GM19467 (cell line): ENCODE data around the gene TAGAP.

ENCODE experiments used
- ATAC-seq: cut with Tn5 transposase; IDR thresholded peaks from one replicate; pipeline ENCODE4 v1.9.1; 2021; ENCODE audit warnings: mild to moderate bottlenecking, moderate library complexity; ENCODE audit not compliant: unreplicated experiment

The TAGAP gene

DNA sequence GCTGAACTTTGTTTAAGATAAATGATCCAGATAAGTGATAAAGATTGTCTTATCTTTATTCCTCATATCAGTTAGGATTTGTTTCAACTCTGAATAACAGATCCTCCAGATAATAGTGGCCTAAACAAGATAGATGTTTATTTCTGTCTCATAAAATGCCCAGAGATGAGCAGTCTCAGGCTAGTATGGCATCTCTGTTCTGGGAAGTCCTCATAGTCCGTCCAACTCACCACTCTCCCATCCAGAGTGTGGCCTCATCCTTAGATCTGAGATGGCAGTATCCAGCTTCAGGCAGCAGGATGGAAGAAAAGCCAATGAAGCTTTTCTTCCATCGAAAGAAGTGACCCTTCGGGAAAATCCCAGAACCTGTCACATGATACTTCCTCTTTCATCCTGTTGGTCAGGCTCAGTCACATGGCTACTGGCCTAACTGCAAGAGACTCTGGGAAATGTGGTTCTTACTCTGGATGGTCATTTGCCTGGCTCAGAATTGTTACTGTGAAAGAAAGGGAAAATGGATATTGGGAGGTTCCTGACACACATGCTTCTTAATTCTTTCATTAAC is 29.4 kb upstream of the TAGAP start:
- ATAC-seq = no peak

DNA sequence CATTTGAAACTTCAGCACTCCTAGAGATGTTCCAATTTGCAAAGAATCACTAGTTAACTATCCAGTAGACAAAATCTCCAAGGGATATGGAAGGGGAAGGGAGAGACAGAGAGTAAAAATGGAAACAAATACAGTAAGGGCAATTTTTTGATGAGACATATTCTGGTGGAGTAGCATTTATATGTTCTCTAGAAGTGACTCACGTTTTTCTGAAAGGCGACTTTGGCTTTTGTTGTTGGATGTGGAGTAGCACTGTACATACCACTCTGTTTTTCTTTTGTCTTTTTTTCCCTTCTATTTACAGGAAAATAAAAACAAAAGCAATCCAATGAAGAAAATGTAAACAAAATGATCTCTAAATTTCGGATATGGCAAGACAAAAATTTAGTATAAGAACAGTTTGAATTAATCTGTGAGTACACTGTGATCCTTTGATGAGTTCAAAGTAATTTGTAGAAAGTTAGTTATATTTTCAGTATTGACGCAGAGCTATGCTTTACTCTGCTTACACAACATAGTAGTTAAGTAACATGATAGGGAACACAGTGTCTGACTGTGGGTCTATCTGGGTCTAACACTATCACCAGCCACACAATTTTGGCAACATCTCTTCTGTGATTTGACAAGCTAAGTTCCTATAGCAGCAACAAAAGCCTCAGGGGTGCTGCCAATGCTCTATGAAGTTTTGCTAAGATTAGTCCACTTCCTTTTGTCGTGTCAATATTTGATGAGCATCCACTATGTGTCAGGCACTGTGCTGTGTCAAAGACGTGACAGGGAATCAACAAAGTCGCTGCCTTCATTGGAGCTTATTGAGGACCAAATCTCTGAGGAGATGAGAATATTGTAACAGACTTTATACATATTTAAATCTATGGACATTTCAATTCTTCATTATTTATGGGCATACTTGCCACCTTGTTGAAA is 27.3 kb upstream of the TAGAP start:
- ATAC-seq = no peak

DNA sequence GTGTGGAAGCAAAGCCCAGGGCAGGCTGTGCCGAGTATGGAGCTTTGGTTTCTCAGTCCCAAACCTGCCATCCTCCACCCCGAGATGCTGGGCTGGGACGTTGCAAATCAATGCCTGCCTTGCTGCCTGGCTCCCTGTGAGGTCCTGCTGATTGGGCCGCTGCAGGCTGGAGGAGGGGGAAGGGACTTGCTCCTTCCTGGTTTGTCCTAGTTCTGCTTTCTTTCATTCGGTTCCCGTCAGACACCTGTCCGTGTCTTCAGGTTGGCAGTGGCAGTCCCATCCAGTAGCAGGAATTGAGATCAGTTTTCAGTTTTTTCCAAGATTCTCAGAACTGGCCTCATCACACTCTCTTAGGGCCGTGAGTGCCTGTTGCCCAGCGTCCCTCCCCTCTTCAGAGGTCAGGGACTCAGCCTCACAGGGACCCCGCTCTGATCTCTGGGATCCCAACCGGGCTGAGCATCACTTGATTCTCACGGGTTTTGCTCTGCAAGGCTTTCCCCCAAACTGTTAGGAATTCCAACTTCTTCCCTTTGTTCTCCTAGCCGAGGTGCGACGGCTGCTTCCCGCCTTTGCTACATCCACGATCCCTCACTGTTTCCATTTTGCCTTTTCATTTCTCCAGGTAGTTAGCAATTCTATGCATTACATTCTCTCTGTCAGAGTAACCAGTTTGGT is 24.2 kb upstream of the TAGAP start:
- no peak for ATAC-seq

DNA sequence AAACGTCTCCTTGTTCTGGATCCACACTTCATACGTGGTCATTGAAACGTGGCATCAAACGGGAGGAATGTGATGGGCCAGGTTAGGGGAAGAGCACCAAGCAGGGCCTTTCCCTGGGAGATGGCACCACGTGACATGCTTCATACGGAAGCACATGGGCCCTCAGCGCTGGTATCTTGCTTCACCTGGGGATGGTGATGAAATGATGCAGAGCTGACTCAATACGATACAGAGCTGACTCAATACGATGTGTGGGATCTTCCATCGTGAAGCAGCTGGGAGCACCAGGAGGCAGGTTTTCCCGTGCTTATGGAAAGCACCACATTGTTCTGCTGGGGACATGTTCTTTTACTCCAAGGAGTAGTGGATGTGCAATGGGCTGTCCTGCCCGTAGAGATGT is 22.5 kb upstream of the TAGAP start:
- no peak for ATAC-seq

DNA sequence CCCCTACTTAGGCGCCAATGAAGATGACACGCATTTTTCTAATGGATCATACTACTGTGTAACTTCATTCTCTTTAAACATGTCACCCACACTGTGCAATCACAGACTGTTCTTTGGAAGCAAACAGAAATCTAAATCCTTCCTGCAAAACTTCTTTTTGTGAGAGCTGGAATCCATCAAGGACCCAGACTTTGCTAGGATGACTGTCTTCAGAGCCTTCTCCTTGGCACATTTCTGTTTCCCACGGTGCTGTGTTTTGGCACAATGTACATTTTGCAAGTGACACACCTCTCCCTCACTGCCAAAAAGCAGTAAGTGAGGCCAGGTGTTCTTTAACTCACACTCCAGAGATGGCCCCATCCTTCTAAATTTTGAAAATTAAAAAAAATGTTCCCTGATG is 21.7 kb upstream of the TAGAP start:
- no peak for ATAC-seq

DNA sequence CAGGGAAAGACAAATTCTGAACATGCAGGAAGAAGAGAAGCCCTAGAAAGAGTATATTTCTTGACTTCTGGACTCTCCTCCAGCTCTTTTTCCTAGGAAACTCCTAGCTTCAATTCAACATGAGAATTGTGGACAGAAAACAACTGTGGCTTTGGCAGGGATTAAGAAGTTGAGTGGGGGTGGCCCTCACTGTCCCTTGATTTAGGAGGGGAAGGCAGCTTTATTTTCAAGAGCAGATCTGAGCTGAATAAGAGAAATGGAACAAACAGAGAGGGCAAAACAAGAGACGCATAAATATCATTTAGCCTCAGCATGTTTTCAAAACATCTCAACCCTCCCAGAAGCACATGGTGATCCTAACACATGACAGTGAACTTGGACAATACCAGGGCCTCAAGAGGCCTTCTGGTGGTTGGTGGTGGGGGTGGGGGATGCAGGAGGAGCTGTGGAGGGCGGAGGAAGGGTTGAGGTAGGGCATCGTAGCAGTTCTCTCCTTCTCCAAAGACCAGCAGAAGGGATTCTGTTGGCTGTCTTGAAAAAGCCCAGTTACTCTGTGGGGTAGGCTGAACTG is 21.1 kb upstream of the TAGAP start:
- ATAC-seq = no peak

DNA sequence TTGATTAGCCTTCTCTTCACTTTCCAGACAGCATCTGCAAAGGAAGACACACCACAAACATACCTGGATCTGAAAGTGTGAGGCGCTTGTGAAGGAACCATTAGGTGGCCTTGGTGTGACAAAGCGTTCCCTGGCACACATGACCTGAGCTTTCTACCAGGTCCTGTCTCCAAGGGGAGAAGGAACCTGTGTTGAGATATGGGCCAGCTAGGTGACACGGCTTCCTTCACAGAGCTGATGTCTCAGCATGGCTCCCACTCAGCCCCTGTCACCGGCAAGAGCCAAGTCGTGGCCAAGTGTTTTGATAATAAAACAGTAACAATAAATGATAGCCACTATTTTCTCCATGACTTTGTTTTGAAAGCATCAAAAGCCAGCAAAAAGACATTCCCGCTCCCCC is 20.3 kb upstream of the TAGAP start:
- ATAC-seq = no peak

DNA sequence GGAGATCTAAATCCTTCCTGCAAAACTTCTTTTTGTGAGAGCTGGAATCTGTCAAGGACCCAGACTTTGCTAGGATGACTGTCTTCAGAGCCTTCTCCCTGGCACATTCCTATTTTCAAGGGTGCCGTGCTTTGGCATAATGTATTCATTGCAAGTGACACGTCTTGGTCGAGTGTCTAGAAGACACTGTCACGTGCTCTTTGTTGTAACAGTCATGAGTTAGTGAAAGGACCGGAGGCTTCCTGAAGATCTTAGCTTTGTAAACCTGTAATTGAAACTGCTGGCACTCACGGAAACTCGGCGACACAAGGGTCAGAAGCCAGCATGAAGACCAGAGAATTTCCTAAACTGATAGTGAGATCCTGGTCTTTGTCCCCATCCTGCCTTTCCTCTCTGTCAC is 19.7 kb upstream of the TAGAP start:
- no peak for ATAC-seq

DNA sequence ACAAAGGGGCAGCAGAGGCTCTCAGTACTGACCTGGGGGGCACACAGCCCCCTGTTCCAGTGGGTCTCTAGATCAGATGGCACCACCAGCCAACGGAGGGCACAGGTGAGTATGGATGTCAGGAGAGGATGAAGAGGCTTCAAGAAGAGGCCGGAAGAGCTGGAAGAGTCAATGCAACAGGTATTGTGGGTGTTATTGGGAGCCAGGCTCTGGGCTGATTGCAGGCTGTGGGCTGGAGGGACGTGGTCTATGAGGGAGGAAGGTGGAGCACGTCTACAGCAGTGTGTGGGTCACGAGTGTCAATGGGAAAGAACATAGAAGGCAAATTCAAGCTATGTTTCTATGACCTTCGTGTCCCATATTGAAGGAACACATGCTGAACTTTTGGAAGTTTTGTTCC is 18.8 kb upstream of the TAGAP start:
- ATAC-seq = no peak

DNA sequence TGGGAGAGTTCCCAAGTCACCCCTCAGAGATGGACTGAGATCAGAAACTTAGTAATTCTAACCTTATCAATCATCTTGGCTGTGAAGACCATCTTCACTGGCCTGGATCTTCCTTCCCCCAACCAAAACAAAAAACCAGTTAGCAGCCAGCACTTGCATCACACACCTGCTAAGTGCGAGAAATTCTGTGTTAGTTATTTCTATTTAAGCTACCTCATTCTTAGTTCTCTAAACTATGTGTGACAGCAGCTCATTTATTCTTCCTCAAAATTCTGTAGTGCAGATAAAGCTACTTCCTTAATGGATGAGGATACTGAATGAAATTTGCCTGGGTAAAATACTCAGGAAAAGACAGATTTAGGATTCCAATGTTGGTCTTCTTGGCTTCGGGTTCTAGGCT is 18.2 kb upstream of the TAGAP start:
- ATAC-seq = peak; percentile 11

DNA sequence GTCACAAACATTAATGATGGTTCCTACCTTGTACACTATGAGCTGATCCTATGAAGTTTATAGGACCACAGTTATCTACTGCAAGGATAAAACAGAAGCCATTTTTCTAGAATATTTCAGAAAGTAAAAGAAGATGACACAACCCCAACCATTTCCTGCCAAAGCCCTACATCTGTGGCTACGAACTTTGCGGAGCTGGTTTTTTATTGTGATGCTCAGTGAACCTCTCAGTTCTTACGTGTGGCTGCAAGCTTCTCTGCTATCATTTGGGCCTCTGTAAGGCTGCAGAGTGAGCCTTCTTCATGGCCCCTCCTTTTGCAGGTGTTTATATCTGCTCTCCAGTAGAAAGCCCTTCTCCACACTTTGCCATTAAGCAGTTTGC is 17.8 kb upstream of the TAGAP start:
- ATAC-seq = peak; percentile 51

DNA sequence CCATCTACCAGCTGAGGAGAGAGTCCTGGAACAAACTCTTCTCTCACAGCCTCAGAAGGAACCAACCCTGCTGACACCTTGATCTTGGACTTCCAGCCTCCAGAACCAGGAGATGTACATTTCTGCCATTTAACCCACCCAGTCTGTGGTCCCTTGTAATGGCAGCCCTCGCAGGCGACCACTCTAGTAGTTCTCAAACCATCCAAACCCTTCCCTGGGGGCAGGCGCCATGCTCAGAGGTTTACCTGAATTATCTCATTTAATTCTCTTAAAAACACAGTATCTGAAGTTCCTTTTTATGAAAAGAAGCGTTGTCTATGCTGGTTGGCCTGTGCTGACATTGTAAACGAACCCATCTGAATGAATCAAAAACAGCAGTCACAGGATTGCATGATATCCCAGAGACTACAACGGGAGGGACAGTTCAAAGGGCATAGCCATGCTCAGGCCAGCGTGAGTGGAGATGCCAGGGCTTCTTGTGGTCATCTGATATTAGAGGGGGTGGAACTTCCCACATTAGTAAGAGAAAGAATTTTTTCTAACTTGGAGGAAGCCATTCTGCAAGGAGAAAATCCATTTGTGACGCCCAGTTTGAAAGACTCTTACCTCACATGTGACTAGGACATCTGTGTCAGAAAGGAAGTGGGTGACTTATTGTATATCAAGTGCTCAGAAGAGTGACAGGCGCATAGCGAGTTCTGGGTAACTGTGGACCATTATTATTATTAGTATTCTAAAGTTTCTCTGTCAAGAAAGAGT is 17.2 kb upstream of the TAGAP start:
- ATAC-seq = peak; percentile 58

DNA sequence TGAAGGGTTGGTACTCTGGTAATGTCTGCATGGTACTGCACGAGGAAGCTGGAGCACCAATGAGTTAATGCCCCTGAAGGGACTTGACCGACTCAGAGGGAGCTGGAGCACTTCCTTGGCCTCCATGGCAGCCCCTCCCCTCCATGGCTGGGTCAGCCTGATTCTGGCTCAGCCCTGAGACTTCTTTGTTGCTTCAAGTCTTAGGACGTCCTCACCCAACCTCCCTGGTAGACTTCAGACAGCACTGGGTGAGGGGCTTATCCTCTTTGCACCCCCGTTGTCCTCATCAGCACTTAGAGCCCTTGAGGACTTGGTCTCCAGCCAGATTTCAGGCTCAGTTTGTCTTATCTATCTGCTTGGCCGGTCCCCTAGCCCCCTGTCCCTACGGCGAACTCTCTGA is 16.4 kb upstream of the TAGAP start:
- ATAC-seq = no peak

DNA sequence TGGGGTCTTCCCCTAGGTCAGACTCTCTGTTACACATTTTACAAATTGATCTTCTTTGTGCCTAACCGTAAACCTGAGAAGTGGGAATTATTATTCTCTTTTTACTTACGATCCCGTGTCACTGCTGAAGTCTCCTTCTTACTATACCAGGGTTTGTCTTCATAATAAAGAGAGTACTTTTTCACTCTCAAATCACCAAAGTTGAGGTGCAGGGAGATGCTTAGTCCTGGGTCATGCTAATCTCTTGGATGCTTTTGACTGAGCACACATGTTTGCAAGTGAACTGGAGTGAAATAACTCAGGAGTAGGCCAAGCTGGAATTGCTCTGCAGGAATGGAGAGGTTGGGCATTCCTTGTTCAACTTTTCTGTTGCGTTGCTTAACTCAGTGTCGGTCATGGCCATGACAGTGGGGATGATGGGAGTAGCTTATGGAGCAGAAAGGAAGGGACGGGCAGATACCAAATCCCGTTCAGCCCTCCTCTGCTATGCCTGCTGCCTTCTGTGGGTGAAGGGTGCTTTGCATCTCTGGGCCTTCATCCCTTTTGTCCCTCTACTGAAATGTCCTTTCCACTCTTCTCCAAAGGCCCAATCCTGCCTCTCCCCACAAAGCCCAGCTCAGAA is 15.2 kb upstream of the TAGAP start:
- ATAC-seq = no peak

DNA sequence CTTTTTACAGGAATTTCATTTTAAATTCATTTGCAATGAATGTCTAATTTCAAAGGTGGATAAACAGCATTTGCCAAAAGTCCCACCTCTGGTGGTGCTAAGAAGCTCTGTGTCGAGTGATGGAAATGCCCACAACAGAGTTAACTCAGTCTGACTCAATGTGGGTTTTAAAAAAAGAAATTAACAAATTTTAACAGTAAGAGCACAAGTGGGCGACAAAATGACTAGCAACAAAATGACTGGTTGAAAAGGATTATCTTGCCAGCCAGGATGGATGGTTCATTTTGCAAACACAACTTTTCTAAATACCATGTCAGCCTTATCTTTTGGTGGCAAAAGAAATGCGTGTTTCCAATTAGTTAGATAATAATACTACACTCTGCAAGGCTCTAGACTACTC is 14.3 kb upstream of the TAGAP start:
- ATAC-seq = no peak

DNA sequence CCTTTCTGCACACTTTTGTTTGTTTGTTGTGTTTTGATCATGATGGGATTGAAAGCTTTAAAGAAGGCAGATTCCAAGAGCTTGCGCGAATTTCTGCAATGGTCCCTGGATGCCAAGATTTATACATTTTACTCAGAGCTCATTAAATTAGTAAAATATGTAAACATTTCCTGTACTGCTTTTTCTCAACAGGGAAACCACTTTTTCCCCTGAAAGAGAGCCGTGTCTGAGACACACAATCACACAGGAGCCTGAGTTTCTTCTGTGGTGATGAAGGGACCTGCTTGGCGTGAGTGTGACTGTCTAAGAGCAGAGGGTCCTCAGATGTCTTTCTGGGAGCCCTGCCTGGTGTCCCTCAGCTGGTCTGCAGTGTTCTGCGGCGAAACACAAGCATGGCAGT is 12.1 kb upstream of the TAGAP start:
- no peak for ATAC-seq

DNA sequence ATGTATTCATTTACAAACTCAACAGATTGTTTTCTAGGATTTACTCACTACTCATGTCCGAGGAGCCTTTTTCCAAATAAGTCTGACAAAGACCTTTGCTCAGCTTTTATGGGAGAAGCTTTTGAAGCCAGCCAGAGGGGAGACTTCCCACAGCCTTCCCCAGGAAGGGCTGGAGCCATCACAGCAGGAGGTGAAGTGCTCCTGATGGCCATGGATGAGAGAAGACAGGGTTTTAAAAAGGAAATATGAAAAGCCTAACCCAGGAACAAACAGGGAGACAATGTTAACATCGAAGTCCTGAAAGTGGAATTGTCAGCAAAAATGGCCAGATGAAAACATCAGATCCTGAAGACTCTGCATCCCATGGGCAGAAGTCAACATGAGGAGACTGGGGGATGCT is 11.6 kb upstream of the TAGAP start:
- no peak for ATAC-seq

DNA sequence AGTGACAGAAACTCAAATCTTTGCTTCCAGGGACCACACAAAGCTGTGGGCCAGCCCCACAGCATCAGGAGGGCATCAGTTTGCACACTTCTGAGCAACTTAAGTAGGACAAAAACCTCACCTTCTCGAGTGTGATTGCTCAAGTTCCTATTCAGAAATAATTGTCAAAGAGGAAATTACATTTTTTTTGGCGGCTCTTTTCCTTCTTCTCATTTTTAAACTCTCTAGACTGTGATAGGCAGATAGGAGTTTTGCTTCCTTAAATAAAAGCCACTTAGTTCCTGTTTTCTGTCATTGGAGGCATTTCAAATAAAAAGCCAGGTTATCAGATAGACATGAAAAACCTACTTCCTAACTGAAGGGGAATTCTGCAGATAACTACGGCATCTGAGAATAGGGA is 11.2 kb upstream of the TAGAP start:
- no peak for ATAC-seq

DNA sequence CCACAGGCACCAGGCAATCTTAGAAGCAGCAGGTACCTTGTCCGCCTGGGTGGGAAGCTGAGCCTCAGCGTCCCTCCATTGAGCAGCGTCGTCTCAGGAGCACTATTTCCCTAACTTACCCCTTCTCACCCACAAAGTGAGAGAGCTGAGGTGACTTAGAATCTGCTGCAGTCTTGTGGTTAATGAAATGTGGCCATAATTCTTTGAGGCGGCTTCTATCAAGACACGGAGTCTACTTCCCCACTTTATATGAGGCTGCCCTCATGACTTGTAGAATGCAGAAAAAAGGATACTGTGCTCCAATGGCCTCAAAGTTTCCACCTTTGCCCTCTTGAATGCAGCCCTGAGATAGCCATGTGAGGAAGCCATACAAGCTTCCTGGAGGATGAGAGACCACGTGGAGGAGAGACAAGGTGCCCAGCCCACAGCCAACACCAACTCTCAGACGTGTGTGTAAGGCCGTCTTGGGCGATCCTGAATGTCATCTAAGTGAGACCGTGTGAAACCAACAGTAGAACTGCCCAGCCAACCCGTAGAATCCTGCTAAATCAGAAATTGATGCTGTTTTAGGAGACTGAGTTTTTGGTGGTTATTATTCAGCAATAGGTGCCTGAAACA is 9.1 kb upstream of the TAGAP start:
- ATAC-seq = no peak

DNA sequence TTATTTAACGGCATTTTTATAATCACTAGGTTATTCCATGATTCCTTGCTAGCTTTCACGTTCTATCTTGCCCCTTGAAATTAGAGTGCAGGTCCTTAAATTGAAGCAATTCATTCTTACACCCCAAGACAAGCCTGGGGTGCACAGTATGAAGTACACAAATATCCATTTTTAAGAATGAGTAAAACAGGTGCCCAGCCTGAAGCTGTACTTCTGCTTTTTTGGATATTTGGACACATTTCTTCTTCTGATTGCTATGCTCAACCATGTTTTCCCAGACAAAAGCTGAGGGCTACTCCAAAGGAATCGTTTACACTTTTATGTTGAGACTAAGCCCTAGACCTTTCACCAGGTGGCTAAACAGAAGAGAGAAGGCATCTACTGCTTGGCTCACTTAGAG is 7.9 kb upstream of the TAGAP start:
- ATAC-seq = no peak
